ENCODE data around the gene CLK4.

The CLK4 gene

DNA sequence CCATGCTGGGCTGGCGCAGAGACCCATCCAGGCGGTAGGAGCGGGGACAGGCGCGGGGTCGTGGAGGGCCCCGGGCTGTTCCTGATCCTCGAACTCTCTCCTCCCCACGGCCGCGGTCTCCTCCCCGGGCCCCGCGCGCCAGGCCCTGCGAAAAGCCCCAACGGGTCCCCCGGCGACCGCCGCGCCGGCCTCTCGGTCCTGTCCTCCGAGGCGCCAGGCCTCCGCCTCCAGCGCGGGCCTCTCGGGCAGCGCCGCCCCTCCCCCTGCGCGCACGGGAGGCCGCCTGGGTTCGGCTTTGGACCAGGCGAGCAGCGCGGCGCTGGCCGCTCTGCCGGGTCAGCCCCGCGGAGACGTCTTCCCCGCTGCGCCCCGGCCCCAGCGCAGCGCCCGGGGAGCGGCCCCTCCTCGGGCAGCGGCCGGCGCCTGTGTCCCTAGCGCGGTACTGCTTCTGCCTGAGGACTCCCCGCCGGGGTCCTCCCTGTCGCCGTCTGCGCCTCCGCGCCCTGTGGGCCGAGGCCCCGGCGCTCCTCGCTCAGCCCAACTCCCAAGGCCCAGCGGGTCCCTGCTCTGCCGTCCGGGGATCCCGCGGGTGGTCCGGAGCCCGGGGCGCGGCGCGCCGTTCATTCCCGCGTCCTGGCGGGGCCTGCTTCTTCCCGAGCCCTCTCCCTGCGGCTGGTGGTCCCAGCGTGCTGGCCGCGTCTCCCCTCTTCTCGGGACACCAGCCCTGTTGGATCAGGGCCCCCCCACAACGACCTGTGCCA, 50.1 kb downstream of the CLK4 start:
- no peak for DNase-seq (ENCODE audit: low read depth, low spot score)
- H3K4me3 ChIP-seq (ENCODE audit: low read depth, low read length), result no peak overlapping the region
- in situ Hi-C loops (cut with HindIII; ENCODE audit: low sequenced_read_pairs), result no loop called here
- TF ChIP-seq, protein P1, sequence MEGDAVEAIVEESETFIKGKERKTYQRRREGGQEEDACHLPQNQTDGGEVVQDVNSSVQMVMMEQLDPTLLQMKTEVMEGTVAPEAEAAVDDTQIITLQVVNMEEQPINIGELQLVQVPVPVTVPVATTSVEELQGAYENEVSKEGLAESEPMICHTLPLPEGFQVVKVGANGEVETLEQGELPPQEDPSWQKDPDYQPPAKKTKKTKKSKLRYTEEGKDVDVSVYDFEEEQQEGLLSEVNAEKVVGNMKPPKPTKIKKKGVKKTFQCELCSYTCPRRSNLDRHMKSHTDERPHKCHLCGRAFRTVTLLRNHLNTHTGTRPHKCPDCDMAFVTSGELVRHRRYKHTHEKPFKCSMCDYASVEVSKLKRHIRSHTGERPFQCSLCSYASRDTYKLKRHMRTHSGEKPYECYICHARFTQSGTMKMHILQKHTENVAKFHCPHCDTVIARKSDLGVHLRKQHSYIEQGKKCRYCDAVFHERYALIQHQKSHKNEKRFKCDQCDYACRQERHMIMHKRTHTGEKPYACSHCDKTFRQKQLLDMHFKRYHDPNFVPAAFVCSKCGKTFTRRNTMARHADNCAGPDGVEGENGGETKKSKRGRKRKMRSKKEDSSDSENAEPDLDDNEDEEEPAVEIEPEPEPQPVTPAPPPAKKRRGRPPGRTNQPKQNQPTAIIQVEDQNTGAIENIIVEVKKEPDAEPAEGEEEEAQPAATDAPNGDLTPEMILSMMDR (IDR thresholded peaks at IDR 0.05; ENCODE audit: low read depth, low read length), result no peak

DNA sequence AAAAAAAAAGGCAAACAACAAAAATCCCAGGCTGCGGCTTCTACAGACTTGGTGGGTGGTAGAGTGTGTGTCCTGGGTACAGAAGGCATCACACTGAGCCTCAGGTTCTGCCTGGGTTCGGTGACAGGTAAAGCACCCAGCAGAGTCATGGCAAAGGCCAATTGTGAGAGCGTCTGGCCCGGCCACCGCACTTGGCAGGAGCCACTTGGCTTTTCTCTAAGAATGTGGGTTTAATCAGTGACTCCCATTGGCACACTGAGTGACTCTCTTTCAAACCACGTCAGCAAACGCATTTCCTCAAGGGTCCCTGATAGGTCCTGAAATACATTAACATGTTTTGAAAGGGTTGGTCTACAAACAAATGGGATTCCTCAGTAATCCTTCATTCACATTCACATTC, 53.6 kb downstream of the CLK4 start:
- in situ Hi-C loops (cut with HindIII; ENCODE audit: low sequenced_read_pairs), result no loop called here
- DNase-seq (ENCODE audit: low read depth, low spot score), result no peak
- H3K4me3 ChIP-seq (ENCODE audit: low read depth, low read length), result no peak overlapping the region
- TF ChIP-seq, protein P1 (IDR thresholded peaks at IDR 0.05; ENCODE audit: low read depth, low read length), result no peak

DNA sequence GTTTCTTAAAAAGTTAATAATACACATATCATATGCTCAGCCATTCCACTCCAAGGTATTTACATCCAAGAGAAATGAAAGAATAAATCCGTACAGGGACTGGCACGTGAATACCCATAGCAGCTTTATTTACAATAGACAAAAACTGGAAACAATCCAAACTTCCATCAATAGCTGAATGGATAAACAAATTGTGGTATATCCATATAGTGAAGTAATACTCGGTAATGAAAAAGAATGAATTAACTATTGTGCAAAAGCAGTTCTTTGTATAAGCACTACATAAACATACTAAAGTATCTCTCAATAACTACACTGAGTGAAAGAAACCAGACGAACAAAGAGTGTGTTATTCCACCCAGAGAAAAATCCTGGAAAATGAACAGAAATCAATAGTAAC, 54.2 kb downstream of the CLK4 start:
- in situ Hi-C loops (cut with HindIII; ENCODE audit: low sequenced_read_pairs), result no loop called here
- no peak for DNase-seq (ENCODE audit: low read depth, low spot score)
- TF ChIP-seq, protein P1 (IDR thresholded peaks at IDR 0.05; ENCODE audit: low read depth, low read length), result no peak
- H3K4me3 ChIP-seq (ENCODE audit: low read depth, low read length), result no peak overlapping the region

- TF ChIP-seq, protein P1 (IDR thresholded peaks at IDR 0.05; ENCODE audit: low read depth, low read length), result no peak
- no peak for DNase-seq (ENCODE audit: low read depth, low spot score)
- H3K4me3 ChIP-seq (ENCODE audit: low read depth, low read length), result no peak overlapping the region
- in situ Hi-C loops (cut with HindIII; ENCODE audit: low sequenced_read_pairs), result no loop called here
Observed at GRCh38 chr5:178569485-178569884, 57.4 kb downstream of the CLK4 start.

DNA sequence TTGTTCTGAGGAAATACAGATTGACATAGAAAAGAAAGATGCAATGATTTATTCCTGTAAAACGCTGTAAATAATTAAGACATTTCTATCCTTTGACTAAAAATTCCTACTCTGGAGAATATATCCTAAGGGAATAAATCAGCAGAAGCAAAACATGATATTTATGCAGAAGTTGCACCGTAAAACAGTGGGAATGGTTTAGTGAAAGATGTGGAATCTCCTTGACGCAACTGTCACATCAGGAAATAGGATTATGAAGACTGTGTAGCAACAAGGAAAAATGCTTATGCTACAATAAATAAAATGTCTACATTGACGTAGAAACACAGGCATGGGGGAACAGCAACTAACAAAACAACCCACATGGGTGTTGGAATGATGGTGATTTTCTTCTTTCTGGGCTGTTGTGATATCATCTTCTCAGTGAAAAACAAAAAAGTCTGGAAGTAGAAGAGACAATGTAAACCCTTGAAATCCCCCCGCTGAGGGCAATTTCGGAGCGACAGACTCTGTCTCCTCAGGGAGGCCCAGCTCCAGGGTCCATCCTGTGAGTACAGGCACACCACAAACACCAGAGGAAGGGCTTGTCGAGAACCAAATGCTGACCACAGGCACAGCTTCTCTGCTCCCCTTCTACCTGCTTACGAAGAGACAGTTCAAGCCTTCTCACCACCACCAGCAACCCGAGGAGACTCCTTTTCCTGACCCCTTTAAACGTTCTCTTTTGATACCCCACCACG, 61.9 kb downstream of the CLK4 start:
- no peak for DNase-seq (ENCODE audit: low read depth, low spot score)
- H3K4me3 ChIP-seq (ENCODE audit: low read depth, low read length), result no peak overlapping the region
- in situ Hi-C loops (cut with HindIII; ENCODE audit: low sequenced_read_pairs), result no loop called here
- TF ChIP-seq, protein P1 (IDR thresholded peaks at IDR 0.05; ENCODE audit: low read depth, low read length), result no peak

GRCh38 chr5:178564397-178564796, 62.5 kb downstream of the CLK4 start:
- DNase-seq (ENCODE audit: low read depth, low spot score), result no peak
- H3K4me3 ChIP-seq (ENCODE audit: low read depth, low read length), result no peak overlapping the region
- TF ChIP-seq, protein P1 (IDR thresholded peaks at IDR 0.05; ENCODE audit: low read depth, low read length), result no peak
- in situ Hi-C loops (cut with HindIII; ENCODE audit: low sequenced_read_pairs), result no loop called here

All from astrocyte of the spinal cord (primary cell).